Gastroesophageal sphincter (tissue), 4 donors: ENCODE results near the gene SLC35C1. TPM values are rescaled to one million over a fixed set of nuclear protein-coding genes. Genes with fewer than 3 reads are reported as not detected.

Experiments
- ATAC-seq: fragments of 150-250 bp; one replicate; pipeline ENCODE4 v1.9.1; 2016; ENCODE audit warnings: mild to moderate bottlenecking, moderate library complexity
- H3K27ac ChIP-seq, 4 donors: fragments of 200-600 bp; sonication (generic) in 3 of 4; 1 replicate in 3 of 4; 2 replicates in 1 of 4; pipeline ENCODE4 v1.5.1; 2016 to 2019
- H3K27me3 ChIP-seq: fragments of 200-600 bp; sonication (generic); one replicate; pipeline ENCODE4 v1.5.1; 2019
- H3K36me3 ChIP-seq, 2 donors: fragments of 200-600 bp; sonication (generic); one replicate each; pipeline ENCODE4 v1.5.1; 2019; ENCODE audit warnings: control low read depth in 1 of 2
- H3K4me1 ChIP-seq, 3 donors: fragments of 200-600 bp; sonication (generic); 1 replicate in 2 of 3; 2 replicates in 1 of 3; pipeline ENCODE4 v1.5.1; 2016 to 2019; ENCODE audit warnings: control low read depth in 2 of 3
- H3K4me3 ChIP-seq, 2 donors: fragments of 200-600 bp; sonication (generic); one replicate each; pipeline ENCODE4 v1.5.1; 2019; ENCODE audit warnings: mild to moderate bottlenecking in 1 of 2, moderate library complexity in 1 of 2
- H3K9me3 ChIP-seq, 3 donors: fragments of 200-600 bp; sonication (generic); one replicate each; pipeline ENCODE4 v1.5.1; 2017 to 2019; ENCODE audit warnings: control low read depth in 2 of 3
- CTCF ChIP-seq, 4 experiments: fragments of 200-600 bp in 2 of 4; fragments of 450-650 bp in 2 of 4; sonication (generic) in 1 of 4; IDR thresholded peaks; one replicate each; pipeline ENCODE4 v1.5.1; 2017 to 2019; ENCODE audit warnings: antibody characterized with exemption in 4 of 4, mild to moderate bottlenecking in 2 of 4, moderate library complexity in 2 of 4
- EP300 ChIP-seq: sonication (generic); formaldehyde crosslinking; IDR thresholded peaks from one replicate; pipeline ENCODE4 v1.6.1; 2017; ENCODE audit warnings: antibody characterized with exemption, mild to moderate bottlenecking
- POLR2A ChIP-seq, 2 donors: fragments of 450-650 bp; IDR thresholded peaks; one replicate each; pipeline ENCODE4 v1.6.1; 2017; ENCODE audit warnings: antibody characterized with exemption in 2 of 2, mild to moderate bottlenecking in 2 of 2, moderate library complexity in 1 of 2
- POLR2AphosphoS5 ChIP-seq: sonication (generic); formaldehyde crosslinking; IDR thresholded peaks from one replicate; pipeline ENCODE4 v1.6.1; 2017; ENCODE audit warnings: antibody characterized with exemption
- WGBS, 2 donors: methylation state at CpG; one replicate each; pipeline ENCODE4 v1.1.5; 2018; ENCODE audit warnings: low coverage in 1 of 2; 5-methylcytosine and 5-hydroxymethylcytosine counted together
- total RNA-seq, 4 donors: library from RNA; depleted of rRNA; stranded (reverse); fragments of >200 nt; gene quantifications; one replicate each; pipeline ENCODE4 v1.1.0, GENCODE V29; 2016

The SLC35C1 gene
- total RNA-seq, 4 donors from 2014 or later: 6.8 to 22.3 (median 8.5) TPM

- Histone ChIP-seq H3K9me3 (no peaks in the 10 kb centered on the region), H3K4me1 (no peaks in the 10 kb centered on the region), H3K36me3 (no peaks in the 10 kb centered on the region), H3K4me3 (no peak overlapping the region), H3K27me3 (peaks cover 4% of the 10 kb centered on the region), H3K27ac (no peak overlapping the region)
- ATAC-seq: no peak
- TF ChIP-seq POLR2AphosphoS5 (no peak), POLR2A (IDR thresholded peaks at IDR 0.05) (no peak), CTCF (IDR thresholded peaks at IDR 0.05) (no peak), EP300 (no peak)
- WGBS, 2 donors: 93 to 94% methylated on average over 1 to 6 of the region's 6 CpGs
Observed at GRCh38 chr11:45761659-45762058, 43.3 kb upstream of the SLC35C1 start.

- WGBS, 2 donors: 41 to 72% methylated on average over 4 to 8 of the region's 8 CpGs
- H3K36me3 ChIP-seq: no peaks in the 10 kb centered on the region
- TF ChIP-seq EP300: no peak
- TF ChIP-seq CTCF (IDR thresholded peaks at IDR 0.05): no peak
- TF ChIP-seq POLR2AphosphoS5: no peak
- TF ChIP-seq POLR2A (IDR thresholded peaks at IDR 0.05): no peak
- H3K27ac ChIP-seq: no peak overlapping the region
- peaks cover 8% of the 10 kb centered on the region for H3K27me3 ChIP-seq
- no peaks in the 10 kb centered on the region for H3K9me3 ChIP-seq
- H3K4me1 ChIP-seq: no peaks in the 10 kb centered on the region
- ATAC-seq: no peak
- H3K4me3 ChIP-seq: no peak overlapping the region
Observed at GRCh38 chr11:45765107-45765668, 39.8 kb upstream of the SLC35C1 start.

GRCh38 chr11:45765836-45766235, 39.1 kb upstream of the SLC35C1 start:
- TF ChIP-seq POLR2A (IDR thresholded peaks at IDR 0.05) (no peak), EP300 (no peak), POLR2AphosphoS5 (no peak), CTCF (IDR thresholded peaks at IDR 0.05) (no peak)
- Histone ChIP-seq H3K27ac (no peak overlapping the region), H3K9me3 (no peaks in the 10 kb centered on the region), H3K4me1 (no peaks in the 10 kb centered on the region), H3K27me3 (peaks cover 8% of the 10 kb centered on the region), H3K4me3 (no peak overlapping the region), H3K36me3 (no peaks in the 10 kb centered on the region)
- 74% methylated on average over 4 of the region's 4 CpGs; no CpG with 5 or more reads in 1 of the 2 donors for WGBS, 2 donors
- ATAC-seq: no peak

- TF ChIP-seq POLR2A (IDR thresholded peaks at IDR 0.05) (no peak), EP300 (no peak)
- no peaks in the 10 kb centered on the region for H3K9me3 ChIP-seq
- WGBS, 2 donors: 33 to 67% methylated on average over 1 to 7 of the region's 7 CpGs
- peaks cover 8% of the 10 kb centered on the region for H3K27me3 ChIP-seq
- H3K36me3 ChIP-seq: no peaks in the 10 kb centered on the region
- H3K27ac ChIP-seq: no peak overlapping the region
- no peak for ATAC-seq
- no peak overlapping the region for H3K4me3 ChIP-seq
- H3K4me1 ChIP-seq: peaks cover 0 to 6% (median 0%) of the 10 kb centered on the region in 3 donors
Observed at GRCh38 chr11:45766469-45766868, 38.5 kb upstream of the SLC35C1 start.

- peaks cover 8% of the 10 kb centered on the region for H3K27me3 ChIP-seq
- H3K36me3 ChIP-seq: no peaks in the 10 kb centered on the region
- H3K27ac ChIP-seq: no peak overlapping the region
- H3K4me1 ChIP-seq: peaks cover 0 to 15% (median 4%) of the 10 kb centered on the region in 3 donors
- no peak for ATAC-seq
- H3K9me3 ChIP-seq: no peaks in the 10 kb centered on the region
- no peak for TF ChIP-seq EP300
- no peak for TF ChIP-seq POLR2AphosphoS5
- TF ChIP-seq CTCF (IDR thresholded peaks at IDR 0.05): no peak
- TF ChIP-seq POLR2A (IDR thresholded peaks at IDR 0.05): no peak
- WGBS, 2 donors: 73 to 79% methylated on average over 5 of the region's 5 CpGs
- H3K4me3 ChIP-seq: no peak overlapping the region
Observed at GRCh38 chr11:45768486-45768885, 36.5 kb upstream of the SLC35C1 start.
